Measurements from ENCODE around the gene PDE1A. TPM values are rescaled to one million over a fixed set of nuclear protein-coding genes. Genes with fewer than 3 reads are reported as not detected.

PDE1A gene
- 1 to 10 TPM; 4.1 to 6.0 TPM for total RNA-seq

- peak within 1 kb of the TSS in 1 of 2 donors; percentile 19 for H3K27ac ChIP-seq
- H3K27me3 ChIP-seq (replicated peaks; ENCODE audit: insufficient read depth): no peaks in the 10 kb centered on the region
- no peaks in the 10 kb centered on the region for H3K9me3 ChIP-seq
- H3K36me3 ChIP-seq: no peaks in the 10 kb centered on the region
- no peak for DNase-seq (ENCODE audit: low spot score)
- TF ChIP-seq CTCF (IDR thresholded peaks at IDR 0.05): no peak
- no peak for TF ChIP-seq POLR2AphosphoS5 (IDR thresholded peaks at IDR 0.05)
- no peak for TF ChIP-seq POLR2A (IDR thresholded peaks at IDR 0.05)
- intact Hi-C loops (cut with DNase I): no loop called here
- H3K4me3 ChIP-seq: peak within 1 kb of the TSS; percentile 24 to 25
- WGBS: 11% methylated on average over 3 of the region's 3 CpGs
- H3K4me1 ChIP-seq (replicated peaks): peaks cover 2% of the 10 kb centered on the region
These were observed at the start of gene PDE1A for GRCh38 chr2:182426918-182427240. Gene PDE1A (minus strand): TSS chr2:182427036.

GRCh38 chr2:182473635-182474034, 46.8 kb upstream of the PDE1A start:
- H3K27me3 ChIP-seq (replicated peaks; ENCODE audit: insufficient read depth): no peaks in the 10 kb centered on the region
- TF ChIP-seq CTCF (IDR thresholded peaks at IDR 0.05): no peak
- TF ChIP-seq POLR2A (IDR thresholded peaks at IDR 0.05): no peak
- TF ChIP-seq POLR2AphosphoS5 (IDR thresholded peaks at IDR 0.05): no peak
- 90% methylated on average over 4 of the region's 4 CpGs for WGBS
- no peak for DNase-seq (ENCODE audit: low spot score)
- no peaks in the 10 kb centered on the region for H3K9me3 ChIP-seq
- no peak overlapping the region for H3K27ac ChIP-seq
- H3K36me3 ChIP-seq: no peaks in the 10 kb centered on the region
- intact Hi-C loops (cut with DNase I): no loop called here
- H3K4me1 ChIP-seq (replicated peaks): no peaks in the 10 kb centered on the region
- H3K4me3 ChIP-seq: no peak overlapping the region

GRCh38 chr2:182463760-182464159, 36.9 kb upstream of the PDE1A start:
- Histone ChIP-seq H3K27me3 (replicated peaks; ENCODE audit: insufficient read depth) (no peaks in the 10 kb centered on the region), H3K4me1 (replicated peaks) (no peaks in the 10 kb centered on the region), H3K9me3 (no peaks in the 10 kb centered on the region), H3K27ac (no peak overlapping the region), H3K4me3 (no peak overlapping the region), H3K36me3 (no peaks in the 10 kb centered on the region)
- WGBS: 15% methylated on average over 1 of the region's 1 CpG
- TF ChIP-seq POLR2A (IDR thresholded peaks at IDR 0.05) (no peak), CTCF (IDR thresholded peaks at IDR 0.05) (no peak), POLR2AphosphoS5 (IDR thresholded peaks at IDR 0.05) (no peak)
- DNase-seq (ENCODE audit: low spot score): no peak
- intact Hi-C loops (cut with DNase I): no loop called here

- no peak overlapping the region for H3K4me3 ChIP-seq
- no peak for DNase-seq (ENCODE audit: low spot score)
- 47% methylated on average over 4 of the region's 4 CpGs for WGBS
- no peak overlapping the region for H3K27ac ChIP-seq
- H3K9me3 ChIP-seq: no peaks in the 10 kb centered on the region
- no peaks in the 10 kb centered on the region for H3K27me3 ChIP-seq (replicated peaks; ENCODE audit: insufficient read depth)
- intact Hi-C loops (cut with DNase I): no loop called here
- no peaks in the 10 kb centered on the region for H3K4me1 ChIP-seq (replicated peaks)
- TF ChIP-seq POLR2AphosphoS5 (IDR thresholded peaks at IDR 0.05): no peak
- TF ChIP-seq POLR2A (IDR thresholded peaks at IDR 0.05): no peak
- TF ChIP-seq CTCF (IDR thresholded peaks at IDR 0.05): no peak
- no peaks in the 10 kb centered on the region for H3K36me3 ChIP-seq
These were observed 29.9 kb upstream of the PDE1A start for GRCh38 chr2:182456784-182457183.

- Histone ChIP-seq H3K4me1 (replicated peaks) (no peaks in the 10 kb centered on the region), H3K36me3 (no peaks in the 10 kb centered on the region), H3K27ac (no peak overlapping the region), H3K4me3 (no peak overlapping the region), H3K27me3 (replicated peaks; ENCODE audit: insufficient read depth) (no peaks in the 10 kb centered on the region), H3K9me3 (no peaks in the 10 kb centered on the region)
- no peak for DNase-seq (ENCODE audit: low spot score)
- intact Hi-C loops (cut with DNase I): no loop called here
- WGBS: 89% methylated on average over 2 of the region's 2 CpGs
- TF ChIP-seq POLR2A (IDR thresholded peaks at IDR 0.05) (no peak), POLR2AphosphoS5 (IDR thresholded peaks at IDR 0.05) (no peak), CTCF (IDR thresholded peaks at IDR 0.05) (no peak)
These were observed 25.7 kb upstream of the PDE1A start for GRCh38 chr2:182452456-182452990.

Data from prostate gland (tissue), 2 donors.